A673 (cell line): ENCODE measurements around the gene R3HDML. TPM values are rescaled to one million over a fixed set of nuclear protein-coding genes. Genes with fewer than 3 reads are reported as not detected.

Source experiments
- BruUV-seq: library from RNA; stranded (reverse); fragments of 400-500 nt; replicated peaks from 2 replicates; lab custom pipeline; 2021; lab: Mats Ljungman, UMichigan
- CTCF ChIA-PET: fragments of 300-600 bp; sonication (Branson Sonifier 250); formaldehyde crosslinking; loops from one replicate; lab custom pipeline; 2022; ENCODE audit warnings: antibody characterized with exemption; lab: Charles Lee
- POLR2A ChIA-PET: fragments of 300-600 bp; sonication (Branson Sonifier 250); formaldehyde crosslinking; loops from one replicate; lab custom pipeline; 2022; ENCODE audit warnings: antibody characterized with exemption; ENCODE audit not compliant: low non-redundant PET; lab: Charles Lee
- DNase-seq: peaks from one replicate; pipeline ENCODE4 v3.0.0-alpha.2; 2015; ENCODE audit warnings: low spot score
- H3K27ac ChIP-seq: fragments of 200-600 bp; sonication (generic); 2 replicates; pipeline ENCODE4 v1.5.1; 2016; ENCODE audit warnings: mixed run types, low read depth, mild to moderate bottlenecking, mixed read lengths, antibody characterized with exemption, low read length; ENCODE audit not compliant: poor library complexity, severe bottlenecking
- H3K27me3 ChIP-seq: fragments of 200-600 bp; sonication (generic); replicated peaks from 2 replicates; pipeline ENCODE4 v1.6.1; 2017; ENCODE audit warnings: mixed run types, low read depth, mild to moderate bottlenecking, mixed read lengths, antibody characterized with exemption, low read length; ENCODE audit not compliant: insufficient read depth, poor library complexity
- H3K36me3 ChIP-seq: fragments of 200-600 bp; sonication (generic); 2 replicates; pipeline ENCODE4 v1.6.1; 2016; ENCODE audit warnings: mixed run types, mild to moderate bottlenecking, mixed read lengths, antibody characterized with exemption, low read length; ENCODE audit not compliant: insufficient read depth, poor library complexity, severe bottlenecking
- H3K4me1 ChIP-seq: fragments of 200-600 bp; sonication (generic); 2 replicates; pipeline ENCODE4 v1.6.1; 2017; ENCODE audit warnings: mixed run types, mild to moderate bottlenecking, mixed read lengths, antibody characterized with exemption, low read length; ENCODE audit not compliant: insufficient read depth, poor library complexity, severe bottlenecking
- H3K4me3 ChIP-seq: fragments of 200-600 bp; sonication (generic); 2 replicates; pipeline ENCODE4 v1.5.1; 2016; ENCODE audit warnings: low read depth, mixed run types, mild to moderate bottlenecking, mixed read lengths, low read length; ENCODE audit not compliant: poor library complexity, severe bottlenecking
- H3K9me3 ChIP-seq: fragments of 200-600 bp; sonication (generic); 2 replicates; pipeline ENCODE4 v1.6.1; 2016; ENCODE audit warnings: mixed run types, low read depth, mild to moderate bottlenecking, mixed read lengths, antibody characterized with exemption, low read length; ENCODE audit not compliant: poor library complexity, severe bottlenecking
- CTCF ChIP-seq: fragments of 300-800, 200-600 bp; sonication (generic); conservative IDR thresholded peaks from 2 replicates; pipeline ENCODE4 v1.5.1; 2017; ENCODE audit warnings: low read depth, mild to moderate bottlenecking, antibody characterized with exemption, low read length, moderate library complexity, mixed read lengths
- EZH2 ChIP-seq: fragments of 200-600 bp; sonication (generic); IDR thresholded peaks from 2 replicates; pipeline ENCODE4 v1.6.1; 2017; ENCODE audit warnings: borderline replicate concordance, low read depth, mild to moderate bottlenecking, mixed read lengths, antibody characterized with exemption, low read length; ENCODE audit not compliant: poor library complexity, severe bottlenecking
- intact Hi-C: fragments of 100-400 bp; cut with micrococcal nuclease; formaldehyde crosslinking; loops from one replicate; pipeline ENCODE4 v1.10.0; 2022; ENCODE audit not compliant: unreplicated experiment
- total RNA-seq: library from RNA; stranded (reverse); gene quantifications from 2 replicates; pipeline ENCODE4 v1.2.3, GENCODE V29; 2021

Gene R3HDML
- total RNA-seq, 1 experiment from 2014 or later = not detected

GRCh38 chr20:44310664-44311639, 25.9 kb upstream of the R3HDML start, which contains the start of gene FITM2:
Gene FITM2 (minus strand): TSS chr20:44311202. CDS start chr20:44311148, 54 bp downstream.
- POLR2A ChIA-PET = no interaction called here
- Histone ChIP-seq H3K27ac (peak within 1 kb of the TSS; percentile 51), H3K36me3 (no peaks in the 10 kb centered on the region), H3K4me3 (peak within 1 kb of the TSS; percentile 81), H3K9me3 (no peaks in the 10 kb centered on the region), H3K4me1 (peaks cover 4% of the 10 kb centered on the region), H3K27me3 (no peaks in the 10 kb centered on the region)
- TF ChIP-seq EZH2 (no peak), CTCF (peak; percentile 99)
- no TSS peak for BruUV-seq
- CTCF ChIA-PET = interaction anchor here (0.5 to 3.7 kb wide), 10 partner anchors 14 to 378 kb away, joined by 3 to 28 read pairs (median 5); no protein-coding TSS in a partner anchor
- peak; percentile 97 for DNase-seq
- intact Hi-C loops = loop anchor here (1.0 to 5.0 kb wide), 2 partner anchors 96 to 194 kb away; no protein-coding TSS in a partner anchor

- DNase-seq = no peak
- intact Hi-C loops = loop anchor here (5.0 kb wide), 1 partner anchor 198 kb away; no protein-coding TSS in a partner anchor
- Histone ChIP-seq H3K27ac (no peak overlapping the region), H3K4me3 (no peak overlapping the region), H3K9me3 (no peaks in the 10 kb centered on the region), H3K27me3 (no peaks in the 10 kb centered on the region), H3K4me1 (peaks cover 4% of the 10 kb centered on the region), H3K36me3 (no peaks in the 10 kb centered on the region)
- no TSS peak for BruUV-seq
- ChIA-PET CTCF (no interaction called here), POLR2A (interaction anchor here (0.7 kb wide), 1 partner anchor 604 kb away, joined by 8 read pairs; no protein-coding TSS in a partner anchor)
- TF ChIP-seq EZH2 (no peak), CTCF (no peak)
Measured at GRCh38 chr20:44314870-44315269, 22.0 kb upstream of the R3HDML start.

- no peaks in the 10 kb centered on the region for H3K4me1 ChIP-seq
- no peaks in the 10 kb centered on the region for H3K9me3 ChIP-seq
- H3K27ac ChIP-seq = no peak overlapping the region
- H3K27me3 ChIP-seq = no peaks in the 10 kb centered on the region
- BruUV-seq = no TSS peak
- no peak overlapping the region for H3K4me3 ChIP-seq
- H3K36me3 ChIP-seq = no peaks in the 10 kb centered on the region
- ChIA-PET POLR2A (interaction anchor here (0.7 kb wide), 1 partner anchor 470 kb away, joined by 5 read pairs; no protein-coding TSS in a partner anchor), CTCF (no interaction called here)
- no peak for TF ChIP-seq CTCF
- TF ChIP-seq EZH2 = no peak
- intact Hi-C loops = no loop called here
- no peak for DNase-seq
Measured at GRCh38 chr20:44319839-44320422, 16.9 kb upstream of the R3HDML start.
